IMR-90 (cell line): ENCODE measurements around the gene KIAA0513. TPM values are rescaled to one million over a fixed set of nuclear protein-coding genes. Genes with fewer than 3 reads are reported as not detected.

Experiments used
- ATAC-seq: fragments of 200-7000 bp; cut with Tn5 transposase; 2 replicates; pipeline ENCODE4 v1.9.1; 2020; ENCODE audit warnings: low read depth, mild to moderate bottlenecking, moderate library complexity
- BruUV-seq: library from RNA; stranded (reverse); fragments of 400-500 nt; replicated peaks from 2 replicates; lab custom pipeline; 2021; lab: Mats Ljungman, UMichigan
- CTCF ChIA-PET: fragments of 300-600 bp; formaldehyde crosslinking; extraction: SDS; loops from one replicate; lab custom pipeline; 2021; ENCODE audit warnings: antibody characterized with exemption; lab: Yijun Ruan, JAX
- POLR2A ChIA-PET: fragments of 300-600 bp; sonication (Branson Sonifier 250); formaldehyde crosslinking; loops from one replicate; lab custom pipeline; 2022; ENCODE audit warnings: antibody characterized with exemption; ENCODE audit not compliant: unreplicated experiment; lab: Charles Lee
- DNase-seq: peaks from one replicate; pipeline ENCODE4 v3.0.0; 2013
- H2AFZ ChIP-seq: replicated peaks from 2 replicates; pipeline ENCODE3; 2013; ENCODE audit warnings: low read length, mild to moderate bottlenecking; ENCODE audit not compliant: poor library complexity
- H2AK5ac ChIP-seq: 2 replicates; pipeline ENCODE4 v1.6.1; 2013; ENCODE audit warnings: low read depth, low read length, inconsistent platforms
- H2AK9ac ChIP-seq: replicated peaks from 2 replicates; pipeline ENCODE3; 2013; ENCODE audit warnings: mild to moderate bottlenecking, low read depth, low read length, moderate library complexity; ENCODE audit not compliant: poor library complexity
- H2BK120ac ChIP-seq: 2 replicates; pipeline ENCODE4 v1.6.1; 2013; ENCODE audit warnings: low read depth, low read length, inconsistent platforms
- H2BK15ac ChIP-seq: 3 replicates; pipeline ENCODE4 v1.6.1; 2013; ENCODE audit warnings: low read depth, low read length, inconsistent platforms
- H2BK20ac ChIP-seq: 2 replicates; pipeline ENCODE4 v1.6.1; 2013; ENCODE audit warnings: low read depth, mild to moderate bottlenecking, inconsistent platforms, low read length, moderate library complexity
- H2BK5ac ChIP-seq: 2 replicates; pipeline ENCODE4 v1.6.1; 2013; ENCODE audit warnings: mild to moderate bottlenecking, low read depth, low read length, inconsistent platforms; ENCODE audit not compliant: poor library complexity, severe bottlenecking
- H3K14ac ChIP-seq: replicated peaks from 2 replicates; pipeline ENCODE4 v1.6.1; 2013; ENCODE audit warnings: low read depth, low read length, inconsistent platforms
- H3K18ac ChIP-seq: 2 replicates; pipeline ENCODE4 v1.6.1; 2013; ENCODE audit warnings: low read depth, low read length, control low read depth
- H3K23ac ChIP-seq: 2 replicates; pipeline ENCODE4 v1.6.1; 2013; ENCODE audit warnings: low read depth, low read length, inconsistent platforms
- H3K27ac ChIP-seq: 2 replicates; pipeline ENCODE4 v1.5.1; 2013; ENCODE audit warnings: mild to moderate bottlenecking, control low read depth, low read length; ENCODE audit not compliant: insufficient read depth
- H3K27me3 ChIP-seq: 2 replicates; pipeline ENCODE4 v1.6.1; 2013; ENCODE audit warnings: low read length; ENCODE audit not compliant: control insufficient read depth, insufficient read depth
- H3K36me3 ChIP-seq: 2 replicates; pipeline ENCODE4 v1.6.1; 2013; ENCODE audit warnings: low read length, mixed read lengths; ENCODE audit not compliant: control insufficient read depth, insufficient read depth
- H3K4ac ChIP-seq: 2 replicates; pipeline ENCODE4 v1.6.1; 2013; ENCODE audit warnings: low read depth, low read length, inconsistent platforms
- H3K4me1 ChIP-seq: 2 replicates; pipeline ENCODE4 v1.6.1; 2013; ENCODE audit warnings: low read length, mixed read lengths; ENCODE audit not compliant: control insufficient read depth, insufficient read depth
- H3K4me2 ChIP-seq: 2 replicates; pipeline ENCODE4 v1.6.1; 2013; ENCODE audit warnings: low read depth, mild to moderate bottlenecking, control low read depth, low read length, moderate library complexity
- H3K4me3 ChIP-seq: 2 replicates; pipeline ENCODE4 v1.5.1; 2013; ENCODE audit warnings: low read depth, mild to moderate bottlenecking, control low read depth, low read length, moderate library complexity; ENCODE audit not compliant: insufficient read depth
- H3K56ac ChIP-seq: 2 replicates; pipeline ENCODE4 v1.6.1; 2013; ENCODE audit warnings: low read length, inconsistent platforms; ENCODE audit not compliant: insufficient read depth; ENCODE audit errors: extremely low read depth
- H3K79me1 ChIP-seq, 2 experiments: 2 replicates each; pipeline ENCODE4 v1.6.1; 2013; ENCODE audit warnings: low read length in 2 of 2, inconsistent platforms in 1 of 2, low read depth in 1 of 2
- H3K9ac ChIP-seq: 2 replicates; pipeline ENCODE4 v1.6.1; 2013; ENCODE audit warnings: low read depth, low read length, control low read depth
- H3K9me1 ChIP-seq: 2 replicates; pipeline ENCODE4 v1.6.1; 2013; ENCODE audit warnings: low read length, inconsistent platforms; ENCODE audit not compliant: insufficient read depth
- H3K9me3 ChIP-seq: 2 replicates; pipeline ENCODE4 v1.6.1; 2013; ENCODE audit warnings: low read length; ENCODE audit not compliant: control insufficient read depth, insufficient read depth
- H4K20me1 ChIP-seq: 2 replicates; pipeline ENCODE4 v1.6.1; 2013; ENCODE audit warnings: low read length, inconsistent platforms; ENCODE audit not compliant: insufficient read depth
- H4K5ac ChIP-seq: 2 replicates; pipeline ENCODE4 v1.6.1; 2013; ENCODE audit warnings: mild to moderate bottlenecking, low read depth, low read length, control low read depth
- H4K8ac ChIP-seq, 2 experiments: 2 replicates each; pipeline ENCODE4 v1.6.1; 2013; ENCODE audit warnings: low read depth in 2 of 2, low read length in 2 of 2, control low read depth in 1 of 2, inconsistent platforms in 1 of 2
- H4K91ac ChIP-seq: 2 replicates; pipeline ENCODE4 v1.6.1; 2013; ENCODE audit warnings: low read depth, low read length, inconsistent platforms; ENCODE audit not compliant: insufficient read depth
- CEBPB ChIP-seq: IDR thresholded peaks from 2 replicates; pipeline ENCODE4 v1.6.1; 2012; ENCODE audit warnings: low read depth, low read length, improper control_type of control experiment
- MXI1 ChIP-seq: IDR thresholded peaks from 2 replicates; pipeline ENCODE4 v1.6.1; 2012; ENCODE audit warnings: low read depth, mild to moderate bottlenecking, low read length, moderate library complexity, borderline replicate concordance
- RAD21 ChIP-seq: IDR thresholded peaks from 2 replicates; pipeline ENCODE4 v1.6.1; 2012; ENCODE audit warnings: low read length, improper control_type of control experiment
- RCOR1 ChIP-seq: IDR thresholded peaks from 2 replicates; pipeline ENCODE4 v1.6.1; 2012; ENCODE audit warnings: mild to moderate bottlenecking, low read length, improper control_type of control experiment; ENCODE audit not compliant: insufficient replicate concordance
- WGBS, 2 experiments: methylation state at CpG; one replicate each; pipeline versions ENCODE4 v1.1.5 to v1.1.7; 2013; ENCODE audit warnings: missing lambda C conversion rate in 2 of 2; ENCODE audit not compliant: insufficient read length in 1 of 2; ENCODE audit errors: extremely low coverage in 2 of 2; 5-methylcytosine and 5-hydroxymethylcytosine counted together
- dilution Hi-C: fragments of 300-500 bp; cut with HindIII; formaldehyde crosslinking; loops from one replicate; pipeline ENCODE4 v1.14.3; 2018; ENCODE audit warnings: low sequenced_read_pairs; ENCODE audit not compliant: unreplicated experiment
- in situ Hi-C: fragments of 300-500 bp; cut with MboI; formaldehyde crosslinking; loops from 3 replicates; pipeline ENCODE4 v1.14.3; 2019; ENCODE audit warnings: low sequenced_read_pairs, inconsistent platforms, mixed read lengths
- intact Hi-C: fragments of 100-400 bp; cut with micrococcal nuclease; formaldehyde crosslinking; loops from 2 replicates; pipeline ENCODE4 v1.10.0; 2022
- polyA plus RNA-seq, 3 experiments: library from polyadenylated mRNA; depleted of rRNA; stranded (reverse); fragments of >200 nt; gene quantifications; 2 replicates each; pipeline ENCODE4 v1.2.3, GENCODE V29; 2012; ENCODE audit warnings: low replicate concordance in 1 of 3
- total RNA-seq: library from RNA; depleted of rRNA; stranded (reverse); fragments of >200 nt; gene quantifications from 2 replicates; pipeline ENCODE4 v1.2.3, GENCODE V29; 2012

Gene KIAA0513
- total and polyA plus RNA-seq, 2 of the 4 experiments (the other 2 are of a cell fraction): 9.5 TPM

GRCh38 chr16:85098565-85098964 is 71.0 kb downstream of the KIAA0513 start:
- H3K27ac ChIP-seq: no peak overlapping the region
- H3K9me1 ChIP-seq: no peaks in the 10 kb centered on the region; the same call in 1 of the 2 replicates
- TF ChIP-seq RCOR1: no peak
- TF ChIP-seq MXI1: no peak
- TF ChIP-seq CEBPB: peak; percentile 97
- no peak for TF ChIP-seq RAD21
- no TSS peak for BruUV-seq
- no peak overlapping the region for H2BK15ac ChIP-seq
- peaks cover 42% of the 10 kb centered on the region for H3K27me3 ChIP-seq
- no peak overlapping the region for H2BK120ac ChIP-seq
- intact Hi-C loops: no loop called here
- no peak overlapping the region for H2BK5ac ChIP-seq
- no peak overlapping the region for H2BK20ac ChIP-seq
- no peak for ATAC-seq
- no peaks in the 10 kb centered on the region for H3K79me1 ChIP-seq
- H3K36me3 ChIP-seq: no peaks in the 10 kb centered on the region
- no peak overlapping the region for H3K14ac ChIP-seq
- no peak overlapping the region for H3K9ac ChIP-seq
- ChIA-PET POLR2A (no interaction called here), CTCF (no interaction called here)
- H3K4me2 ChIP-seq: no peak overlapping the region
- DNase-seq: no peak
- no peaks in the 10 kb centered on the region for H3K9me3 ChIP-seq
- in situ Hi-C loops: no loop called here
- no peak overlapping the region for H3K18ac ChIP-seq
- H2AFZ ChIP-seq: no peak overlapping the region
- H4K5ac ChIP-seq: no peak overlapping the region
- H4K8ac ChIP-seq: no peak overlapping the region
- H4K91ac ChIP-seq: no peak overlapping the region
- no peak overlapping the region for H3K23ac ChIP-seq
- no peak overlapping the region for H2AK5ac ChIP-seq
- 57% methylated on average over 4 of the region's 10 CpGs; no CpG with 5 or more reads in 1 of the 2 experiments for WGBS, 2 experiments
- H3K4me3 ChIP-seq: no peak overlapping the region
- H3K4ac ChIP-seq: no peak overlapping the region
- H3K56ac ChIP-seq: no peak overlapping the region
- no peaks in the 10 kb centered on the region for H3K4me1 ChIP-seq
- H4K20me1 ChIP-seq: no peaks in the 10 kb centered on the region
- dilution Hi-C loops: no loop called here
- no peak overlapping the region for H2AK9ac ChIP-seq
